ENCODE results near the gene MAPK7. TPM values are rescaled to one million over a fixed set of nuclear protein-coding genes. Genes with fewer than 3 reads are reported as not detected.

MAPK7 gene
- total RNA-seq, 2 experiments from 2014 or later = 8.1 to 19.3 TPM

GRCh38 chr17:19333132-19333440 is 45.2 kb upstream of the MAPK7 start:
- Histone ChIP-seq H3K36me3 (ENCODE audit: insufficient read depth, low read length) (no peaks in the 10 kb centered on the region), H3K4me1 (ENCODE audit: insufficient read depth, low read length, poor library complexity, severe bottlenecking) (peaks cover 3% of the 10 kb centered on the region), H3K4me3 (ENCODE audit: low read depth, low read length, poor library complexity, severe bottlenecking) (no peak overlapping the region), H3K4me2 (ENCODE audit: low read length) (no peak overlapping the region), H3K9me2 (ENCODE audit: insufficient read depth, low read length) (no peaks in the 10 kb centered on the region), H3K9me3 (ENCODE audit: low read length) (no peaks in the 10 kb centered on the region), H4K20me1 (ENCODE audit: insufficient read depth, low read length) (no peaks in the 10 kb centered on the region), H3K27ac (ENCODE audit: low read depth, low read length, poor library complexity, severe bottlenecking) (no peak overlapping the region), H2AFZ (ENCODE audit: low read length) (no peak overlapping the region), H3K79me2 (ENCODE audit: insufficient read depth, low read depth, low read length) (no peaks in the 10 kb centered on the region)
- TF ChIP-seq CTCF (conservative IDR thresholded peaks at IDR 0.05; ENCODE audit: low read length) = no peak
- TF ChIP-seq EZH2phosphoT487 (IDR thresholded peaks at IDR 0.05; ENCODE audit: borderline replicate concordance, low read depth, low read length) = no peak
- intact Hi-C loops (cut with micrococcal nuclease; ENCODE audit: unreplicated experiment) = no loop called here
- DNase-seq (ENCODE audit: low spot score) = no peak
- POLR2A ChIA-PET = no interaction called here
- CTCF ChIA-PET (ENCODE audit: unreplicated experiment) = interaction anchor here (0.7 kb wide), 1 partner anchor 310 kb away, joined by 3 read pairs; no protein-coding TSS in a partner anchor
- BruUV-seq (replicated peaks) = no TSS peak

GRCh38 chr17:19333736-19334290 is 44.5 kb upstream of the MAPK7 start:
- ChIA-PET CTCF (ENCODE audit: unreplicated experiment) (interaction anchor here (0.7 kb wide), 1 partner anchor 309 kb away, joined by 3 read pairs; no protein-coding TSS in a partner anchor), POLR2A (no interaction called here)
- Histone ChIP-seq H4K20me1 (ENCODE audit: insufficient read depth, low read length) (no peaks in the 10 kb centered on the region), H3K79me2 (ENCODE audit: insufficient read depth, low read depth, low read length) (no peaks in the 10 kb centered on the region), H3K4me1 (ENCODE audit: insufficient read depth, low read length, poor library complexity, severe bottlenecking) (peaks cover 3% of the 10 kb centered on the region), H3K9me2 (ENCODE audit: insufficient read depth, low read length) (no peaks in the 10 kb centered on the region), H3K4me3 (ENCODE audit: low read depth, low read length, poor library complexity, severe bottlenecking) (no peak overlapping the region), H2AFZ (ENCODE audit: low read length) (no peak overlapping the region), H3K27ac (ENCODE audit: low read depth, low read length, poor library complexity, severe bottlenecking) (no peak overlapping the region), H3K36me3 (ENCODE audit: insufficient read depth, low read length) (no peaks in the 10 kb centered on the region), H3K4me2 (ENCODE audit: low read length) (no peak overlapping the region), H3K9me3 (ENCODE audit: low read length) (no peaks in the 10 kb centered on the region)
- intact Hi-C loops (cut with micrococcal nuclease; ENCODE audit: unreplicated experiment) = no loop called here
- TF ChIP-seq EZH2phosphoT487 (IDR thresholded peaks at IDR 0.05; ENCODE audit: borderline replicate concordance, low read depth, low read length) = no peak
- no peak for TF ChIP-seq CTCF (conservative IDR thresholded peaks at IDR 0.05; ENCODE audit: low read length)
- no peak for DNase-seq (ENCODE audit: low spot score)
- no TSS peak for BruUV-seq (replicated peaks)

- no TSS peak for BruUV-seq (replicated peaks)
- no peak overlapping the region for H3K27ac ChIP-seq (ENCODE audit: low read depth, low read length, poor library complexity, severe bottlenecking)
- POLR2A ChIA-PET = no interaction called here
These were observed 44.0 kb upstream of the MAPK7 start for GRCh38 chr17:19334331-19334730.

More at GRCh38 chr17:19334331-19334730, 44.0 kb upstream of the MAPK7 start:
- CTCF ChIA-PET (ENCODE audit: unreplicated experiment) = no interaction called here
- Histone ChIP-seq H3K9me3 (ENCODE audit: low read length) (no peaks in the 10 kb centered on the region), H2AFZ (ENCODE audit: low read length) (no peak overlapping the region), H3K9me2 (ENCODE audit: insufficient read depth, low read length) (no peaks in the 10 kb centered on the region), H3K79me2 (ENCODE audit: insufficient read depth, low read depth, low read length) (no peaks in the 10 kb centered on the region), H3K36me3 (ENCODE audit: insufficient read depth, low read length) (no peaks in the 10 kb centered on the region), H3K4me2 (ENCODE audit: low read length) (no peak overlapping the region), H3K4me3 (ENCODE audit: low read depth, low read length, poor library complexity, severe bottlenecking) (no peak overlapping the region), H4K20me1 (ENCODE audit: insufficient read depth, low read length) (no peaks in the 10 kb centered on the region), H3K4me1 (ENCODE audit: insufficient read depth, low read length, poor library complexity, severe bottlenecking) (peaks cover 3% of the 10 kb centered on the region)
- TF ChIP-seq CTCF (conservative IDR thresholded peaks at IDR 0.05; ENCODE audit: low read length) (no peak), EZH2phosphoT487 (IDR thresholded peaks at IDR 0.05; ENCODE audit: borderline replicate concordance, low read depth, low read length) (no peak)
- intact Hi-C loops (cut with micrococcal nuclease; ENCODE audit: unreplicated experiment) = no loop called here
- DNase-seq (ENCODE audit: low spot score) = no peak
